Hepatocyte (in vitro differentiated cells): ENCODE data around the gene BMAL2.

Experiments used
- EZH2 ChIP-seq: fragments of 200-600 bp; sonication (generic); IDR thresholded peaks from 2 replicates; pipeline ENCODE4 v1.6.1; 2016; ENCODE audit warnings: antibody characterized with exemption, mild to moderate bottlenecking, borderline replicate concordance
- EZH2phosphoT487 ChIP-seq: fragments of 200-600 bp; sonication (generic); IDR thresholded peaks from one replicate; pipeline ENCODE4 v1.6.1; 2018; ENCODE audit warnings: antibody characterized with exemption, mild to moderate bottlenecking, low read depth, moderate library complexity; ENCODE audit not compliant: unreplicated experiment, severe bottlenecking
- TF ChIP-seq, protein P1 (sequence below): fragments of 200-600 bp; sonication (generic); IDR thresholded peaks from 2 replicates; pipeline ENCODE4 v1.5.1; 2016; ENCODE audit warnings: antibody characterized with exemption, mild to moderate bottlenecking; ENCODE audit not compliant: poor library complexity

DNA sequence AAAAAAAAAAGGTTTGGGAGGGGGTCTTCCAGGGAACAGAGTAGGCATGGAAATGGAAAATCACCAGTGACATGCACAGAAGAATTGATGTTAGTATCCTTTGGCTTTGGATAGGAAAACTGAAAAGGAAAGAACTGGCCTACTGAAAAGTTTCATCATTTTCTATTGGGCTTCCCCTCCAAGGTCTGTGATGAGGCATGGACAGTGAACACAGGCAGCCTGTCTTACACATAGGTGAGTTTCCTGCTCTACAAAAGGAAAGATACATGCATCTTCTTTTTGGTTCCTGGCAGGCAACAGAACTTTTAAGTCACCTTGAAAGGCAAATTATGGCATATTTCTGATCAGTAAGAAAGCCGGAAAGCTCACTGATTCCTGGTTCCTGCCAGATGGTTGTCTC, 5.8 kb downstream of the BMAL2 start:
- TF ChIP-seq EZH2phosphoT487 (no peak), EZH2 (no peak)
- TF ChIP-seq, protein P1, sequence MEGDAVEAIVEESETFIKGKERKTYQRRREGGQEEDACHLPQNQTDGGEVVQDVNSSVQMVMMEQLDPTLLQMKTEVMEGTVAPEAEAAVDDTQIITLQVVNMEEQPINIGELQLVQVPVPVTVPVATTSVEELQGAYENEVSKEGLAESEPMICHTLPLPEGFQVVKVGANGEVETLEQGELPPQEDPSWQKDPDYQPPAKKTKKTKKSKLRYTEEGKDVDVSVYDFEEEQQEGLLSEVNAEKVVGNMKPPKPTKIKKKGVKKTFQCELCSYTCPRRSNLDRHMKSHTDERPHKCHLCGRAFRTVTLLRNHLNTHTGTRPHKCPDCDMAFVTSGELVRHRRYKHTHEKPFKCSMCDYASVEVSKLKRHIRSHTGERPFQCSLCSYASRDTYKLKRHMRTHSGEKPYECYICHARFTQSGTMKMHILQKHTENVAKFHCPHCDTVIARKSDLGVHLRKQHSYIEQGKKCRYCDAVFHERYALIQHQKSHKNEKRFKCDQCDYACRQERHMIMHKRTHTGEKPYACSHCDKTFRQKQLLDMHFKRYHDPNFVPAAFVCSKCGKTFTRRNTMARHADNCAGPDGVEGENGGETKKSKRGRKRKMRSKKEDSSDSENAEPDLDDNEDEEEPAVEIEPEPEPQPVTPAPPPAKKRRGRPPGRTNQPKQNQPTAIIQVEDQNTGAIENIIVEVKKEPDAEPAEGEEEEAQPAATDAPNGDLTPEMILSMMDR: no peak
